Left ventricle myocardium superior (tissue), 1 donor: ENCODE measurements around the gene C5orf46. TPM values are rescaled to one million over a fixed set of nuclear protein-coding genes. Genes with fewer than 3 reads are reported as not detected.

ENCODE experiments used
- total RNA-seq: library from RNA; stranded (reverse); fragmentation: NEBNext Ultra II Directional; extraction: Animal tissue kit (Norgen Biotek cat#: 25700); gene quantifications from one replicate; pipeline ENCODE4 v1.2.1, GENCODE V29; 2021
- donor health status: DM: no; HTN: yes; CAD: no; lungs with severe emphysema.

The C5orf46 gene
- total RNA-seq, 1 donor from 2014 or later = 2.8 TPM

Other genes with a start within 250 kb of the C5orf46 start
- gene JAKMIP2, start 123.8 kb downstream of the C5orf46 start, total RNA-seq = 0.50 TPM
- not detected for gene SPINK1, start 74.9 kb downstream of the C5orf46 start, total RNA-seq
- gene SCGB3A2, start 27.8 kb downstream of the C5orf46 start, total RNA-seq = not detected
- gene SPINK5, start 157.4 kb upstream of the C5orf46 start, total RNA-seq = 0.22 TPM